ENCODE results near the gene TBC1D5. TPM values are rescaled to one million over a fixed set of nuclear protein-coding genes. Genes with fewer than 3 reads are reported as not detected.
"Not testable (repeated sequence)": the region's sequence is repeated elsewhere in the genome, so short reads cannot be mapped to it uniquely, and the experiment has no call there.

Gene TBC1D5
- total RNA-seq, 1 experiment from 2014 or later: 59.1 TPM

- no peak for DNase-seq (ENCODE audit: low read depth)
Measured at GRCh38 chr3:17546500-17547255, 195.8 kb downstream of the TBC1D5 start.

GRCh38 chr3:17544632-17545031, 197.8 kb downstream of the TBC1D5 start:
- DNase-seq (ENCODE audit: low read depth): no peak

- no peak for DNase-seq (ENCODE audit: low read depth)
Measured at GRCh38 chr3:17542591-17542990, 199.8 kb downstream of the TBC1D5 start.

- DNase-seq (ENCODE audit: low read depth): no peak
Measured at GRCh38 chr3:17539436-17539835, 203.0 kb downstream of the TBC1D5 start.

GRCh38 chr3:17535274-17535673, 207.2 kb downstream of the TBC1D5 start:
- no peak for DNase-seq (ENCODE audit: low read depth)

- DNase-seq (ENCODE audit: low read depth): not testable (repeated sequence)
Measured at GRCh38 chr3:17532446-17532845, 210.0 kb downstream of the TBC1D5 start.

- no peak for DNase-seq (ENCODE audit: low read depth)
Measured at GRCh38 chr3:17529677-17530076, 212.8 kb downstream of the TBC1D5 start.

GRCh38 chr3:17518189-17519059, 224.0 kb downstream of the TBC1D5 start:
- DNase-seq (ENCODE audit: low read depth): no peak

GRCh38 chr3:17515445-17516234, 226.8 kb downstream of the TBC1D5 start:
- DNase-seq (ENCODE audit: low read depth): peak; percentile 15

GRCh38 chr3:17514597-17514996, 227.8 kb downstream of the TBC1D5 start:
- DNase-seq (ENCODE audit: low read depth): no peak

GRCh38 chr3:17510265-17510664, 232.2 kb downstream of the TBC1D5 start:
- DNase-seq (ENCODE audit: low read depth): no peak

- DNase-seq (ENCODE audit: low read depth): no peak
Measured at GRCh38 chr3:17508180-17508752, 234.2 kb downstream of the TBC1D5 start.

- DNase-seq (ENCODE audit: low read depth): no peak
Measured at GRCh38 chr3:17507480-17507879, 235.0 kb downstream of the TBC1D5 start.

GRCh38 chr3:17505856-17506255, 236.6 kb downstream of the TBC1D5 start:
- DNase-seq (ENCODE audit: low read depth): peak; percentile 18

- no peak for DNase-seq (ENCODE audit: low read depth)
Measured at GRCh38 chr3:17501745-17502144, 240.7 kb downstream of the TBC1D5 start.

GRCh38 chr3:17500618-17501017, 241.8 kb downstream of the TBC1D5 start:
- DNase-seq (ENCODE audit: low read depth): peak; percentile 16

GRCh38 chr3:17494117-17494809, 248.2 kb downstream of the TBC1D5 start:
- no peak for DNase-seq (ENCODE audit: low read depth)

- DNase-seq (ENCODE audit: low read depth): peak; percentile 81
Measured at GRCh38 chr3:17491601-17492000, 250.8 kb downstream of the TBC1D5 start.

- not testable (repeated sequence) for DNase-seq (ENCODE audit: low read depth)
Measured at GRCh38 chr3:17491190-17491589, 251.2 kb downstream of the TBC1D5 start.

GRCh38 chr3:17489139-17489538, 253.3 kb downstream of the TBC1D5 start:
- peak; percentile 77 for DNase-seq (ENCODE audit: low read depth)

GRCh38 chr3:17481116-17481515, 261.3 kb downstream of the TBC1D5 start:
- no peak for DNase-seq (ENCODE audit: low read depth)
